HL-60 (cell line): ENCODE data around the gene MBLAC1.

Experiments used
- DNase-seq, 2 experiments: peaks; one replicate each; pipeline ENCODE4 v3.0.0-alpha.2; 2010 to 2020; ENCODE audit warnings: low read depth in 1 of 2, low spot score in 1 of 2
- H3K27ac ChIP-seq: fragments of 250-450 bp; sonication (Bioruptor Pico); replicated peaks from 2 replicates; pipeline ENCODE4 v1.5.1; 2020; ENCODE audit warnings: mild to moderate bottlenecking, moderate library complexity
- H3K27me3 ChIP-seq: fragments of 250-450 bp; sonication (Bioruptor Pico); 2 replicates; pipeline ENCODE4 v1.5.1; 2021; ENCODE audit warnings: mild to moderate bottlenecking, moderate library complexity; ENCODE audit not compliant: insufficient read depth, poor library complexity, severe bottlenecking
- H3K4me3 ChIP-seq: replicated peaks from 2 replicates; pipeline ENCODE4 v1.5.1; 2011; ENCODE audit warnings: mild to moderate bottlenecking, control low read depth, low read length; ENCODE audit not compliant: insufficient read depth
- GABPA ChIP-seq: IDR thresholded peaks from 2 replicates; pipeline ENCODE4 v1.6.1; 2012; ENCODE audit warnings: low read depth
- POLR2AphosphoS5 ChIP-seq: IDR thresholded peaks from 2 replicates; pipeline ENCODE4 v1.6.1; 2012; ENCODE audit warnings: low read depth
- SPI1 ChIP-seq: IDR thresholded peaks from 2 replicates; pipeline ENCODE4 v1.6.1; 2012; ENCODE audit warnings: low read depth, mild to moderate bottlenecking, borderline replicate concordance
- TF ChIP-seq, protein P1 (sequence below): IDR thresholded peaks from one replicate; pipeline ENCODE4 v1.5.1; 2011; ENCODE audit warnings: low read length, control low read depth, inconsistent platforms; ENCODE audit not compliant: insufficient read depth
- TF ChIP-seq, protein P2 (sequence below): IDR thresholded peaks from 2 replicates; pipeline ENCODE4 v1.6.1; 2012; ENCODE audit warnings: low read depth; ENCODE audit not compliant: insufficient replicate concordance

The MBLAC1 gene

DNA sequence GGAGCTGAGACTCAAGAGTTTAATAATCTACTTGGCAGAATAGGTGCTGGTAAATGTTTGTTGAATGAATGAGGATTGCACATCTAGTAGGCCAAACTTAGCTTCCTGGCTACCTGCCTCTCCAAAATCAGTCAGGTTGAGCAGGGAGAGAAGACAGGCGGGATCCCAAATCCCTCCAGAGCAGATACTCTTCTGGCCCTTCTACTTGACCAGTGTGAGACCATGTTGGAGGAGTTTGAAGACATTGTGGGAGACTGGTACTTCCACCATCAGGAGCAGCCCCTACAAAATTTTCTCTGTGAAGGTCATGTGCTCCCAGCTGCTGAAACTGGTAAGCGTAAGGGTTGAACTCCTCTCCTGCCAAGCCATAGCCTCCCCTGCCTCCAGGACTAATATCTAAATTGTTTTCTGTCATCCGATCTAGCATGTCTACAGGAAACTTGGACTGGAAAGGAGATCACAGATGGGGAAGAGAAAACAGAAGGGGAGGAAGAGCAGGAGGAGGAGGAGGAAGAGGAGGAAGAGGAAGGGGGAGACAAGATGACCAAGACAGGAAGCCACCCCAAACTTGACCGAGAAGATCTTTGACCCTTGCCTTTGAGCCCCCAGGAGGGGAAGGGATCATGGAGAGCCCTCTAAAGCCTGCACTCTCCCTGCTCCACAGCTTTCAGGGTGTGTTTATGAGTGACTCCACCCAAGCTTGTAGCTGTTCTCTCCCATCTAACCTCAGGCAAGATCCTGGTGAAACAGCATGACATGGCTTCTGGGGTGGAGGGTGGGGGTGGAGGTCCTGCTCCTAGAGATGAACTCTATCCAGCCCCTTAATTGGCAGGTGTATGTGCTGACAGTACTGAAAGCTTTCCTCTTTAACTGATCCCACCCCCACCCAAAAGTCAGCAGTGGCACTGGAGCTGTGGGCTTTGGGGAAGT lies 2.2 kb upstream of the MBLAC1 start:
- no peaks in the 10 kb centered on the region for H3K27me3 ChIP-seq
- no peak for DNase-seq
- no peak overlapping the region for H3K4me3 ChIP-seq
- no peak overlapping the region for H3K27ac ChIP-seq
- TF ChIP-seq POLR2AphosphoS5 (no peak), GABPA (no peak), SPI1 (no peak)
- TF ChIP-seq, protein P1, sequence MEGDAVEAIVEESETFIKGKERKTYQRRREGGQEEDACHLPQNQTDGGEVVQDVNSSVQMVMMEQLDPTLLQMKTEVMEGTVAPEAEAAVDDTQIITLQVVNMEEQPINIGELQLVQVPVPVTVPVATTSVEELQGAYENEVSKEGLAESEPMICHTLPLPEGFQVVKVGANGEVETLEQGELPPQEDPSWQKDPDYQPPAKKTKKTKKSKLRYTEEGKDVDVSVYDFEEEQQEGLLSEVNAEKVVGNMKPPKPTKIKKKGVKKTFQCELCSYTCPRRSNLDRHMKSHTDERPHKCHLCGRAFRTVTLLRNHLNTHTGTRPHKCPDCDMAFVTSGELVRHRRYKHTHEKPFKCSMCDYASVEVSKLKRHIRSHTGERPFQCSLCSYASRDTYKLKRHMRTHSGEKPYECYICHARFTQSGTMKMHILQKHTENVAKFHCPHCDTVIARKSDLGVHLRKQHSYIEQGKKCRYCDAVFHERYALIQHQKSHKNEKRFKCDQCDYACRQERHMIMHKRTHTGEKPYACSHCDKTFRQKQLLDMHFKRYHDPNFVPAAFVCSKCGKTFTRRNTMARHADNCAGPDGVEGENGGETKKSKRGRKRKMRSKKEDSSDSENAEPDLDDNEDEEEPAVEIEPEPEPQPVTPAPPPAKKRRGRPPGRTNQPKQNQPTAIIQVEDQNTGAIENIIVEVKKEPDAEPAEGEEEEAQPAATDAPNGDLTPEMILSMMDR = no peak
- TF ChIP-seq, protein P2, sequence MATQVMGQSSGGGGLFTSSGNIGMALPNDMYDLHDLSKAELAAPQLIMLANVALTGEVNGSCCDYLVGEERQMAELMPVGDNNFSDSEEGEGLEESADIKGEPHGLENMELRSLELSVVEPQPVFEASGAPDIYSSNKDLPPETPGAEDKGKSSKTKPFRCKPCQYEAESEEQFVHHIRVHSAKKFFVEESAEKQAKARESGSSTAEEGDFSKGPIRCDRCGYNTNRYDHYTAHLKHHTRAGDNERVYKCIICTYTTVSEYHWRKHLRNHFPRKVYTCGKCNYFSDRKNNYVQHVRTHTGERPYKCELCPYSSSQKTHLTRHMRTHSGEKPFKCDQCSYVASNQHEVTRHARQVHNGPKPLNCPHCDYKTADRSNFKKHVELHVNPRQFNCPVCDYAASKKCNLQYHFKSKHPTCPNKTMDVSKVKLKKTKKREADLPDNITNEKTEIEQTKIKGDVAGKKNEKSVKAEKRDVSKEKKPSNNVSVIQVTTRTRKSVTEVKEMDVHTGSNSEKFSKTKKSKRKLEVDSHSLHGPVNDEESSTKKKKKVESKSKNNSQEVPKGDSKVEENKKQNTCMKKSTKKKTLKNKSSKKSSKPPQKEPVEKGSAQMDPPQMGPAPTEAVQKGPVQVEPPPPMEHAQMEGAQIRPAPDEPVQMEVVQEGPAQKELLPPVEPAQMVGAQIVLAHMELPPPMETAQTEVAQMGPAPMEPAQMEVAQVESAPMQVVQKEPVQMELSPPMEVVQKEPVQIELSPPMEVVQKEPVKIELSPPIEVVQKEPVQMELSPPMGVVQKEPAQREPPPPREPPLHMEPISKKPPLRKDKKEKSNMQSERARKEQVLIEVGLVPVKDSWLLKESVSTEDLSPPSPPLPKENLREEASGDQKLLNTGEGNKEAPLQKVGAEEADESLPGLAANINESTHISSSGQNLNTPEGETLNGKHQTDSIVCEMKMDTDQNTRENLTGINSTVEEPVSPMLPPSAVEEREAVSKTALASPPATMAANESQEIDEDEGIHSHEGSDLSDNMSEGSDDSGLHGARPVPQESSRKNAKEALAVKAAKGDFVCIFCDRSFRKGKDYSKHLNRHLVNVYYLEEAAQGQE = no peak

DNA sequence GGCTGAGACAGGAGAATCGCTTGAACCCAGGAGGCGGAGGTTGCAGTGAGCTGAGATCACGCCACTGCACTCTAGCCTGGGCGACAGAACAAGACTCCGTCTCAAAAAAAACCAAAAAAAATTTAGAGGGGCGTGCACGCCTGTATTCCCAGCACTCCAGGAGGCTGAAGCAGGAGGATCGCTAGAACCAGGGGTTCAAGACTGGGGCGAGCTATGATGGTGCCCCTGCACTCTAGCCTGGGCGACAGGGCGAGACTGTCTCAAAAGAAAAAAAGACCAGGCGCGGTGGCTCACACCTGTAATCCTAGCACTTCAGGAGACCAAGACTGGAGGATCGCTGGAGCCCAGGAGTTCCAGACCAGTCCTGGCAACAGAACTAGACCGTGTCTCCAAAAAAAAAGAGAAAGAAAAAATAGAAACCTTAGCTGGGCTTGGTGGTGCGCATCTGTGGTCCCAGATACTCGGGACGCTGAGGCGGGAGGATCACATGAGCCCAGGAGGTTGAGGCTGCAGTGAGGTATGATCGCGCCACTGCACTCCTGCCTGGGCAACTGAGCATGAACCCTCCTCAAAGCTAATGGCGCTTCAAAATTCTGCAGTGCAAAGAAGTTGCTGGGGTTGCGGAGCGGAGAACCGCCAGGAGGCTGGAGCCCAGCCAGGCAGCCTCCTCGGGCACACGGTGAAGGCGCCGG lies 382 bp upstream of the MBLAC1 start:
- peak overlapping the region; percentile 83 for H3K4me3 ChIP-seq
- no peaks in the 10 kb centered on the region for H3K27me3 ChIP-seq
- peak overlapping the region; percentile 96 for H3K27ac ChIP-seq
- DNase-seq = peak in 1 of 2 experiments; percentile 47
- TF ChIP-seq, protein P2 = no peak
- no peak for TF ChIP-seq POLR2AphosphoS5
- TF ChIP-seq GABPA = no peak
- TF ChIP-seq, protein P1 = no peak
- TF ChIP-seq SPI1 = no peak

DNA sequence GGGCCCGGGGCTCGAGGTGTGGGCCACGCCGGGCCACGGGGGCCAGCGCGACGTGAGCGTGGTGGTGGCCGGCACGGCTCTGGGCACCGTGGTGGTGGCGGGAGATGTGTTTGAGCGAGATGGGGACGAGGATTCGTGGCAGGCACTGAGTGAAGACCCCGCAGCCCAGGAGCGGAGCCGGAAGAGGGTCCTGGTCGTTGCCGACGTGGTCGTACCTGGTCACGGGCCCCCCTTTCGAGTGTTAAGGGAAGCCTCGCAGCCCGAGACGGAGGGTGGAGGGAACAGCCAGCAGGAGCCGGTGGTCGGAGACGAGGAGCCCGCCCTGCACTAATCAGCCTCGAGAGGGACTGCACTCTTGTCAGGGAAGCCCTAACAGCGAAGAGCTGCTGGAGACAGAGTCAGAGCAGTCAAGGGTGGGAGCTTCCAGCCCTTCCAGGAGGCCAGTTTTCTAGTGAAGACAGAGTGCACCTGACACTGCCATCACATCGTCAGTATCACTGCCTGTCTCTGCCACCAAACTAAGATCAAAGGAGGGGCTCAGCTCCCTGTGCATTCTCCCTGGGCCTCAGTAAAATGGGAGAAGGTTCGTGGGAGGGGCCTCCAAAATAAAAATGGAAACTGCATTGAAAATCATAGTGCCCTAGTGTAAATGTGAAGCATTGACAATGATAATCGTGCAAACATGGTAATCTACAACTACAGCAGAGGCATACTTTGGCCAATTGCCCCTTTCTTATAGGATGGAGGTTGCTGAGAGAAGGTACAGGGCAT lies 1.3 kb downstream of the MBLAC1 start:
- TF ChIP-seq SPI1 (no peak), GABPA (no peak)
- TF ChIP-seq, protein P2 = no peak
- TF ChIP-seq, protein P1 = no peak
- no peaks in the 10 kb centered on the region for H3K27me3 ChIP-seq
- peak overlapping the region; percentile 96 for H3K27ac ChIP-seq
- peak overlapping the region; percentile 83 for H3K4me3 ChIP-seq
- no peak for DNase-seq
